ENCODE data around the gene PDXP. TPM values are rescaled to one million over a fixed set of nuclear protein-coding genes. Genes with fewer than 3 reads are reported as not detected.

The PDXP gene
- total and polyA plus RNA-seq, 2 of the 4 experiments (the other 2 are of a cell fraction), result 5.4 to 24.1 TPM

DNA sequence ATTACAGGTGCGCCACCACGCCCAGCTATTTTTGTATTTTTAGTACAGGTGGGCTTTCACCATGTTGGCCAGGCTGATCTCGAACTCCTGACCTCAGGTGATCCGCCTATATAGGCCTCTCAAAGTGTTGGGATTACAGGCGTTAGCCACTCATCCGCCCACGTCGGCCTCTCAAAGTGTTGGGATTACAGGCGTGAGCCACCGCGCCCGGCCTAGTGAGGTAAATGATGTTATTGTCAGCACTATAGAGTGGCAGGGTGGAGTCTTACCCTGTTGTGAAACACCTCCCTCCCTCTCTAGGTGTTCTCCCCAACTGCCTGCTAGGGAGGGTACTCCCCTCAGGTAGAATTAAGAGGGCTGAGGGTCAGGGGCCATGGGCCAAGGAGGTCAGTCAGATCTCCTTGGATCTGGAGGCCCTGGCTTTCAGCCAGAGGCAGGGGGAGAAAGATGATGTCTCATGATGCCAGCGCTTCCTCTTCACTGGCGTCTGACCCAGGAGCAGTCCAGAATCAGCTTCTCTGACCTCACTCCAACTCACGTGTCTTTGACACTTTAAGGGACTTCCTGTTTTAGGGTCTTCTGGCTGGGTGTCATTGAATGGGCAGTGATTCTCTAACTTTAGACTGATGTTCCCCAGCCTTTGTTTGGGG is 47.9 kb upstream of the PDXP start:
- no peak overlapping the region for H2BK15ac ChIP-seq (ENCODE audit: low read depth, low read length)
- intact Hi-C loops (cut with micrococcal nuclease), result no loop called here
- in situ Hi-C loops (cut with MboI; ENCODE audit: low sequenced_read_pairs), result no loop called here
- DNase-seq (no peak), ATAC-seq (ENCODE audit: low read depth) (no peak)
- no peak overlapping the region for H3K4me2 ChIP-seq (ENCODE audit: low read depth, low read length)
- no peak overlapping the region for H2BK5ac ChIP-seq (ENCODE audit: low read depth, low read length, poor library complexity, severe bottlenecking)
- no peak overlapping the region for H3K18ac ChIP-seq (ENCODE audit: low read depth, low read length)
- H3K27ac ChIP-seq (ENCODE audit: insufficient read depth, low read length), result no peak overlapping the region
- H3K4me1 ChIP-seq (ENCODE audit: control insufficient read depth, insufficient read depth, low read length), result peaks cover 16% of the 10 kb centered on the region
- no peak overlapping the region for H2BK120ac ChIP-seq (ENCODE audit: low read depth, low read length)
- H3K23ac ChIP-seq (ENCODE audit: low read depth, low read length), result no peak overlapping the region
- no peak overlapping the region for H4K5ac ChIP-seq (ENCODE audit: low read depth, low read length)
- peaks cover 9% of the 10 kb centered on the region for H3K9me1 ChIP-seq (ENCODE audit: insufficient read depth, low read length)
- H3K36me3 ChIP-seq (ENCODE audit: control insufficient read depth, insufficient read depth, low read length), result peaks cover 3% of the 10 kb centered on the region; the same call in 1 of the 2 replicates
- no peak overlapping the region for H3K56ac ChIP-seq (ENCODE audit: extremely low read depth, insufficient read depth, low read length)
- BruUV-seq (replicated peaks), result no TSS peak
- ChIA-PET CTCF (no interaction called here), POLR2A (ENCODE audit: unreplicated experiment) (interaction anchor here (0.6 kb wide), 2 partner anchors 18 to 51 kb away, joined by 3 to 4 read pairs; no protein-coding TSS in a partner anchor)
- no peak overlapping the region for H3K14ac ChIP-seq (replicated peaks; ENCODE audit: low read depth, low read length)
- TF ChIP-seq MAZ (IDR thresholded peaks at IDR 0.05; ENCODE audit: borderline replicate concordance, low read depth, low read length) (no peak), SMC3 (IDR thresholded peaks at IDR 0.05; ENCODE audit: low read depth, low read length) (no peak), MAFK (IDR thresholded peaks at IDR 0.05; ENCODE audit: low read depth, low read length) (no peak), RFX5 (IDR thresholded peaks at IDR 0.05; ENCODE audit: low read depth, low read length) (no peak), RCOR1 (IDR thresholded peaks at IDR 0.05; ENCODE audit: insufficient replicate concordance, low read length) (no peak), USF2 (IDR thresholded peaks at IDR 0.05; ENCODE audit: low read depth, low read length) (no peak), BHLHE40 (IDR thresholded peaks at IDR 0.05; ENCODE audit: low read depth, low read length) (no peak), CEBPB (IDR thresholded peaks at IDR 0.05; ENCODE audit: low read depth, low read length) (no peak), RAD21 (IDR thresholded peaks at IDR 0.05; ENCODE audit: low read length) (no peak)
- H3K9ac ChIP-seq (ENCODE audit: low read depth, low read length), result no peak overlapping the region
- dilution Hi-C loops (cut with HindIII; ENCODE audit: low sequenced_read_pairs, unreplicated experiment), result no loop called here
- H3K9me3 ChIP-seq (ENCODE audit: control insufficient read depth, insufficient read depth, low read length), result no peaks in the 10 kb centered on the region
- 0 out of 2 replicates have a peak, but pooled peaks cover 3% of the 10 kb centered on the region for H4K20me1 ChIP-seq (ENCODE audit: insufficient read depth, low read length)
- H2AK9ac ChIP-seq (replicated peaks; ENCODE audit: low read depth, low read length, poor library complexity), result peak overlapping the region; percentile 58
- no peak overlapping the region for H2AFZ ChIP-seq (replicated peaks; ENCODE audit: low read length, poor library complexity)
- WGBS, 2 experiments (ENCODE audit: extremely low coverage in 2 of 2, insufficient read length in 1 of 2), result 90% methylated on average over 2 of the region's 15 CpGs; no CpG with 5 or more reads in 1 of the 2 experiments
- H2BK20ac ChIP-seq (ENCODE audit: low read depth, low read length), result no peak overlapping the region
- H3K27me3 ChIP-seq (ENCODE audit: control insufficient read depth, insufficient read depth, low read length), result peaks cover under 1% of the 10 kb centered on the region; the same call in 1 of the 2 replicates
- H4K91ac ChIP-seq (ENCODE audit: insufficient read depth, low read depth, low read length), result no peak overlapping the region
- no peak overlapping the region for H4K8ac ChIP-seq (ENCODE audit: low read depth in 2 of 2, low read length in 2 of 2)
- H2AK5ac ChIP-seq (ENCODE audit: low read depth, low read length), result 0 out of 2 replicates have a peak overlapping the region, but pooled peaks have one; percentile 23
- peak overlapping the region; percentile 22; the same call in 1 of the 2 replicates for H3K4ac ChIP-seq (ENCODE audit: low read depth, low read length)
- no peak overlapping the region for H3K4me3 ChIP-seq (ENCODE audit: insufficient read depth, low read depth, low read length)
- H3K79me1 ChIP-seq (ENCODE audit: low read depth in 1 of 2, low read length in 2 of 2), result peaks cover 22 to 56% of the 10 kb centered on the region in 2 experiments
